NCI-H82 (cell line): ENCODE data around the gene ICE2.
"Not testable (repeated sequence)": the region's sequence is repeated elsewhere in the genome, so short reads cannot be mapped to it uniquely, and the experiment has no call there.

Experiments
- DNase-seq: peaks from one replicate; lab custom pipeline; 2025; lab: John Stamatoyannopoulos, UW

ICE2 gene

DNA sequence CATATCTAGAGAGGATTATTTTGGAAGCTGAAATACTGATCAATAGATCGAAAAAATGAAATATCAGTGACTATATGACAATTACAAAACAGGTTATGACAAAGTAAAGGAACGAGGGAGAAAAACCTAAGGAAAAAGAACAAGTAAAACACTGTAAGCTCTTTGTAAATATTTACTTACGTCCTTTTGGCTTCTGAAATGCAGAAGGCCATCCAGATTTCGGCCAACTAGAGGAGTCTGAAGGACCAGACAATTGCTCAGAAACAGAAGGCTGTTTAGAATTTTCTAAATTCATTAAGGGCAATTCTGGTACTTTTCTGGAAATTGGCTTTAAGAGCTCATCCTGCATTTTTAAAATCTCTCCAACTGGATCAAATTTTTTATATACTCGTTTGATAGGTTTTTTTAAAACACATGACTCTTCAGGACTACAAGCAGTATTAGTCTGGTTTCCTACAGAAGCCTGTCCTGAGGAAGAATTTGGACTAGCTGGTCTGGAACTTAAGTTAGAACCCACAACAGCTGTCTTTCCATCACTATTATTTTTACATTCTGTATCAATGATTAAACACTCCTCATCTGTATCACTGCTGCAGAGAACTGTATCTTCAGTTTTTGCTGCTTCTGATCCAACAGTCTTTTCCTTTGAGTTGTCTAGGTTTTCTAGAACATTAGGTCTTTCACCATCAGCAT, 30.1 kb downstream of the ICE2 start:
- no peak for DNase-seq

DNA sequence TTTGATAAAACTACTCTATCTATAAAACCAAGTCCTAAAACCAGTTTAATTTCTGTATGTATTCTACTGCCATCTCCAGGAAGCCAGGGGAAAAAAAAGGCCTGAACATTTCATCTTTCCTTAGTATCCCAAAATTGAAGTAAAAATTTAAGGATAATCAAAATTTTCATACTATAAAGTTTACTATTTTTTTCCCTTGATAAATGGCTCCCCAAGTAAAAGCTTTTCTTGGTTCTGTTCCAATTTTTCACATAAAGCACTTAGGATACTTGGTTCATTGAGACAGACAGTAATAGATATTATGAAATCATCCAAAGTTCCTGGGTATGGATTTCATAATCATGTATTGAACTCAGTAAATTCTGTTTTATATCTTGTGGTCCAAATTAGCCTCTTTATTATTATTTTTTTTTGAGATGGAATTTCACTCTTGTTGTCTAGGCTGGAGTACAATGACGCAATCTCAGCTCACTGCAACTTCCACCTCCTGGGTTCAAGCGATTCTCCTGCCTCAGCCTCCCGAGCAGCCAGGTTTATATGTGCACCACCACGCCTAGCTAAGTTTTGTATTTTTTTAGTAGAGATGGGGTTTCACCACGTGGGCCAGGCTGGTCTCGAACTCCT, 34.5 kb downstream of the ICE2 start:
- no peak for DNase-seq

DNA sequence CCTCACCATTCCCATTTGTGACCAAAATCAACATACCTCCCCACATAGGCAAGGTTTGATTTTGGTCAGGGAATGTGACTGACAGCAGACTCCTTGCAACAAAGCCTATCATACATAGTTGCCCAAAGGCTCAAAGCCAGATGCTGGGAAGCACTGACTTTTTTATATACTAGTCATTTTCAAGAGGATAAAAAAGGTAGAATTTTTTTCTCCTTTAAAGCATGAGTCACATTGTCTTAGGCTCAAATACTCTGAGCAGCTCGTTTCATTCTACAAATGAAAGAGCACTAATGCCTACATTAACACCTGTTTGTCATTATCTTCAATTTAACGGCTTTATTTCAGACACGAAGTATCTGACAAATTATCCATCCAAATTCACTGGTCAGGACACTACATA, 36.2 kb downstream of the ICE2 start:
- DNase-seq = peak; percentile 11

DNA sequence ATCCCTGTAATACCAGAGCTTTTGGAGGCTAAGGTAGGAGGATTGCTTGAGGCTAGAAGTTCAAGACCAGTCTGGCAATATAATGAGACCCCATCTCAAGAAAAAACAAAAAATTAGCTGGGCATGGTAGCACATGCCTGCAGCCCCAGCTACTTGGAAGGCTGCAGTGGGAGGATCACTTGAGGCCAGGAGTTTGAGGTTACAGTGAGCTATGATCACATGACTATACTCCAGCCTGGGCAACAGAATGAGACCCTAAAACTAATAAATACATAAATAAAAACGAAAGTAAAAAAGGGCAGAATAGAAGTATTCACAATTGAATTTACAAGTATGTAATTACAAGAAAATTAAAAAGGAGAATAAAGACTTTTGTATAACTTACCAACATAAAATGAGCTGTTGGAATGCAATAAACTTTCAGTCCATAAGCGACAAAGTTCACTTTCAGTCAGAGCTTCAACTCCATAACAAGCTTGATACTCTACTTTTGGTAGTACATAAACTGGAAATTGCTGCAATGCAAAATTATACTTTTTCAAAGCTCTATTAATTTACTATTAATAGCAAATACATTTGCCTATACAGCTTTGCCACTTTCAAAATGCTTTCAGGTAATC, 36.8 kb downstream of the ICE2 start:
- no peak for DNase-seq

DNA sequence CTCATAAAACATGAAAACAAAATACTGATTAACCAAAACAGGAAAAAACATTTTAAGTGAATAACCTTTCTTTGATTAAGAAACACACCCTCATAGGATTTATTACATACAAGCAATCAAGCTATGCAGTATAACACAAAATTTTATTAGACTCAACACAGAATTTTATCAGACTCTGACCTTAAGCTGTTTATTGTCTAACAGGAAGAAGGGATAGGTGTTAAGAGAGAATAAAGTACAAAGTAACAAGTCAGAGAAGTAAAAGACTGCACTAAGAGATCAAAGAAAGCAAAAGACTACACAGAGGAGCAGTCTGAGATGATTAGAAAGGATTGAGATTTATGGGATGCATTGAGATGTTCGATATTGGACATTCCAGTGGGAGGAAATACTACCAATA, 37.6 kb downstream of the ICE2 start:
- no peak for DNase-seq

GRCh38 chr15:60438646-60439045, 40.3 kb downstream of the ICE2 start:
- no peak for DNase-seq

- no peak for DNase-seq
Measured at GRCh38 chr15:60428935-60429334, 50.0 kb downstream of the ICE2 start.

GRCh38 chr15:60426870-60427508, 52.0 kb downstream of the ICE2 start:
- DNase-seq = no peak

DNA sequence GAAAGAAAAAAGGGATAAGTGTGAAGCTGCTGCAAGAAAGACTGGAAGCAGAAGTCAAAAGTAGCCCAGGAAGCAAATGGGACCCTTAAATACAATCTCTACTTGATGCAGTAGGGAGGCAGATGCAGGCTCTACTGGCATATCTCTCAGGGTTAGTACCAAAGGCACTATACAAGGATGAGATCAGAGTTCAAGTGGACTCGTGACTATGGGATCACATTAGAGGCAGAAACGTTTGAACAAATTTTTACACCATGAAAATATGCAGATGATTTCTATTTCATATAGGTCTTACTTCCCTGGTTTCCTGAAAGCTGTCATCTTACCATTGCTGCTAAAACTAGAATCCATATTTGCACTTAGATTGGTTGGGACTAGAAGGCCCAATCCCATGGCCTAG, 53.5 kb downstream of the ICE2 start:
- DNase-seq = no peak

- DNase-seq = no peak
Measured at GRCh38 chr15:60424006-60424405, 54.9 kb downstream of the ICE2 start.

GRCh38 chr15:60423537-60423936, 55.4 kb downstream of the ICE2 start:
- DNase-seq = no peak

GRCh38 chr15:60421544-60421943, 57.4 kb downstream of the ICE2 start:
- DNase-seq = no peak

GRCh38 chr15:60420203-60420716, 58.7 kb downstream of the ICE2 start:
- no peak for DNase-seq

DNA sequence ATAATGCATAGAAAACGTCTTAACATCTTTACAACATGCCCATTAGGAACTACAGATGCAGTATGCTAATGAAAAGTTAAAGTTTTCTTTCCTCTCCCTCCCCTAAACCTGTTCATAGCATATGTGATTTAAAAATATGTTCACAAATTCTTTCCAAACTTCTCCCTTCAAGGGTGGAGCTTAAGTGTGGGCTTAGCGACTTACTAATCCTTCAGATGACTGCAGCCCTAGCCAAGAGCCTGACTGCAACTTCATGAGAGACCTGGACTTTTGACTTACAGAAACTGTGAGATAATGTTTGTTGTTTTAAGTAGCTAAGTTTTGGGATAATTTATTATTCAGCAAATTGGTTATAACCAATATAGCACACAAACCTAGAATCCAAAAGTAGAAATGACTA, 59.2 kb downstream of the ICE2 start:
- DNase-seq = peak; percentile 67

DNA sequence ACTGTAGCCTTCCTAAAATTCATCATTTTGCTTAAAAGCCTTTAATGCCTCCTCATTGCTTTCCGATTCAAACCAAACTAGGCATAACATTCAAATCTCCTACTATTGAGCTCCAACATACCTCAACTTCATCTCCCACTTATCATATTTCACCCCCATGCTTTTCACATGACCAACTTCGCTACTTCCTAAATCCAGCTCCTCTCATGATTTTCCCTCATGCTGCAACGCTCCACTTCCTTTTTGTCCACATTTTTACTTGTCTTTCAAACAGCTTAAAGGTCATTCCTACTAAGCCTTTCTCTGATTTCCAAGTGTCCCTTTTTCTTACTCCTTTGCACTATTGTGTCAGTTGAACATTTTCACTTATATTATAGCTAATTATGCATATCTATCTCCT, 60.8 kb downstream of the ICE2 start:
- no peak for DNase-seq

DNA sequence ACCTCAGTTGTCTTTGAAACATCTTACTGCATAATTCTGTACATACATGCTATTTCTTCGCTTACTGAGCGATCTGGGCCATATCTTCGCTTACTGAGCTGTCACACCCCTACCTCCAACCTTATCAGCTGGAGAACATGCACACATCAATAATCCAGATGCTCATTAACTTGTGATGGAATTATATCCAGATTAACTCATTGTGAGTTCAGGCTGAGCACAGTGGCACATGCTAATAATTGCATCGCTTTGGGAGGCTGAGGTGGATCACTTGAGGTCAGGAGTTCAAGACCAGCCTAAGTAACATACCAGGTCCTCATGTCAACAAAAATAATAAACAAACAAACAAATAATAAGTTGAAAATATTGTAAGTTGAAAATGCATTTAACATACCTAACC, 61.8 kb downstream of the ICE2 start:
- peak; percentile 45 for DNase-seq

- no peak for DNase-seq
Measured at GRCh38 chr15:60416484-60416883, 62.5 kb downstream of the ICE2 start.

- no peak for DNase-seq
Measured at GRCh38 chr15:60414016-60414682, 64.8 kb downstream of the ICE2 start.

GRCh38 chr15:60413231-60413824, 65.6 kb downstream of the ICE2 start:
- DNase-seq = no peak

DNA sequence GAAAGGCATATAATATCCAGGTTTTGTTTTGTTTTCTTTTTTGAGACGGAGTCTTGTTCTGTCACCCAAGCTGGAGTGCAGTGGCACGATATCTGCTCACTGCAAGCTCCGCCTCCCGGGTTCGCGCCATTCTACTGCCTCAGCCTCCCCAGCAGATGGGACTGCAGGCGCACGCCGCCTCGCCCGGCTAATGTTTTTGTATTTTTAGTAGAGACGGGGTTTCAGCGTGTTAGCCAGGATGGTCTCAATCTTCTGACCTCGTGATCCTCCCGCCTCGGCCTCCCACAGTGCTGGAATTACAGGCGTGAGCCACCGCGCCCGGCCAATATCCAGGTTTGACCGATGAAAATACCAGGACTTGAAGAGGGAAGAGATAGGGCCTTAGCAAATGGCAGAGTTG, 66.1 kb downstream of the ICE2 start:
- not testable (repeated sequence) for DNase-seq

DNA sequence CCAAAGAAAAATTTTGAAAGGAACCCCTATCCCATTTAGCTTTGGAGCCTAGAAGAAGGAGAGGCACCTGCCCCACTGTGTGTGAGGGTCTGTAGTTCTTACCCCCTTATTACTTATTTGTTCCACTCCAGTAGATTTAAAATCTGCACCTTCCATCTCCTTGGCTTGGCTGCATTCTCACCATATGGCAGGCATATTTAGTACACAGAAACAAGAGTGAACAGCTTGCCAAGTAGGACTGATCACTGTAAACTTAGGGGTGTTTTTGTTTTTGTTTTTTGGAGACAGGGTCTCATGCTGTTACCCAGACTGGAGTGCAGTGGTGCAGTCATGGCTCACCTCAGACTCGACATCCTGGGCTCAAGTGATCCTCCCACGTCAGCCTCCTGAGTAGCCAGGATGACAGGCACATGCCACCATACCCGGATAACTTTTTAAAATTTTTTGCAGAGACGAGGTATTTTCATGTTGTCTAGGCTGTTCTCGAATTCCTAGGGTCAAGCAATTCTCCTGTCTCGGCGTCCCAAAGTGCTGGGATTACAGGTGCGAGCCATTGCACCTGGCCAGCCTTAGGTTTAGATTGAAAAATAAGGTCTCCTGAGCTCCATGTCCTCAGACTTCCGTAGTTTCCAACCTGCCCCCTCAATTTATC, 67.0 kb downstream of the ICE2 start:
- peak; percentile 85 for DNase-seq
